GM18870 (cell line): ENCODE data around the gene HCFC2.
A peak's percentile ranks its signal among the peaks of the same experiment; 100 is the strongest.
"Not testable (repeated sequence)": the region's sequence is repeated elsewhere in the genome, so short reads cannot be mapped to it uniquely, and the experiment has no call there.

Experiments
- ATAC-seq: cut with Tn5 transposase; IDR thresholded peaks from one replicate; pipeline ENCODE4 v1.9.1; 2021; ENCODE audit warnings: moderate library complexity; ENCODE audit not compliant: unreplicated experiment

HCFC2 gene

DNA sequence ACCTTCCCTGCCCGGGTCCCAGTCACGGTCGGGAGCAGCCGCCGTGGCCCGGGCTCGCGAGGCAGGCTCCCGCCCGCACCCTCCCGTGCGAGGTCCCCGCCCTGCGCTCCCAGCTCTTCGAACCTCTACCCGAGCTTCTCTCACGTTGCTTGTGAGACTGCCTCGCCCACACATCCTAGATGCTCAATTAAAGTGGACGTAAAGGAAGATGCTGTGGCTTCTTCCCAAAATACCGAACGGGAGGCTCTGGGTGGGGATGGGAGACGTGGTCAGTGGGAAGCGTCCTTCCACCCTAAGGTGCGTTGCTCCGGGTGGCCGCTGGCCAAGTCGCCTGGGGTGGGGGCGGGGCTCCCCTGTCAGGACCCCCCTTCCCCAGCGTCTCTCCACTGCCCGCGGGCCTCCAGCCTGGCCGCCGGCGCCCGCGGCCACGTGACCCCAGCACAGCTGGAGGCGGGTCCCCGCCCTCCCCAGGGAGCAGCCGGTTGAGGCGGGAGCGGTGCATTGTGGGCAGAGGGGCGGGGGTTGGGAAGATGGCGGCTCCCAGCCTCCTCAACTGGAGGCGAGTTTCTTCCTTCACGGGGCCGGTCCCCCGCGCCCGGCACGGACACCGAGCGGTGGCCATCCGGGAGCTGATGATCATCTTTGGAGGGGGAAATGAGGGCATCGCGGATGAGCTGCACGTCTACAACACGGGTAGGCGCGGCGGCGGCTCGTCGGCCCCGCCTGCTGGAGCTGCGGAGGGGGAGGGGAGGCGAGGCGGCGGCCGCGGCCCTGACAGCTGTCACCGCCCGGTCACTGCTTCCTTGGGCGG, at the start of gene HCFC2:
Gene HCFC2, plus strand, starts transcription at position 501 of the 811 bp plus-strand sequence. Its CDS starts 30 bp downstream, at position 531.
- peak; percentile 59 for ATAC-seq

- not testable (repeated sequence) for ATAC-seq
These were observed 42.5 kb upstream of the HCFC2 start for GRCh38 chr12:104021862-104022261.

GRCh38 chr12:104022786-104023185, 41.5 kb upstream of the HCFC2 start:
- no peak for ATAC-seq

DNA sequence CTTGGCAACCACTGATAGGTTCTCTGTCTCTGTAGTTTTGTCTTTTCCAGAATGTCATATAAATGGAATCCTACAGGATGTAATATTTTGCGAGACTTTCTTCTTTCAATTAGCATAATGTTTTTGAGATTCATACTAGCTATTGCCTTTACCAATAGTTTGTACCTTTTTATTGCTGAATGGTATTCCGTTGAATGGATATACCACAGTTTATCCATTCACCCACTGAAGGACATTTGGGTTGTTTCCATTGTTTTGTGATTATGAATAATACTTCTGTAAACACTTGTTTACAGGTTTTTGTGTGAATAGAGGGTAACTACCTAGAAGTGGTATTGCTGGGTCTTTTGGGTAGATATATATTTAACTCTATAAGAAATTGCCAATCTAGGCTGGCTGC, 40.6 kb upstream of the HCFC2 start:
- ATAC-seq: no peak

- ATAC-seq: no peak
These were observed 40.0 kb upstream of the HCFC2 start for GRCh38 chr12:104024348-104024747.

DNA sequence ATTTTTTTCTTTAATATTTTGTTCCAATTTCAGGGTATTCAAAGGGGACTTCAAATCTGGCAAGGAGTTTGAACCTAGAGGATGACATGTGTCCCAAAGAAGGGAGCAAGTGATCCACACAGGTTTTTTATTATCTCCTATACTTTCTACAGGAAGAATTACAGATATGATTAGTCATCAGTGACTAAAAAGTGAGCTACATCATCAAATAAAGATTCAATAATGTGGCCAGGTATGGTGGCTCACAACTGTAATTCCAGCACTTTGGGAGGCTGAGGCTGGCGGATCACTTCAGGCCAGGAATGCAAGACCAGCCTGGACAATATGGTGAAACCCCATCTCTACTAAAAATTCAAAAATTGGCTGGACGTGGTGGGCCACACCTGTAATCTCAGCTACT, 38.6 kb upstream of the HCFC2 start:
- no peak for ATAC-seq

DNA sequence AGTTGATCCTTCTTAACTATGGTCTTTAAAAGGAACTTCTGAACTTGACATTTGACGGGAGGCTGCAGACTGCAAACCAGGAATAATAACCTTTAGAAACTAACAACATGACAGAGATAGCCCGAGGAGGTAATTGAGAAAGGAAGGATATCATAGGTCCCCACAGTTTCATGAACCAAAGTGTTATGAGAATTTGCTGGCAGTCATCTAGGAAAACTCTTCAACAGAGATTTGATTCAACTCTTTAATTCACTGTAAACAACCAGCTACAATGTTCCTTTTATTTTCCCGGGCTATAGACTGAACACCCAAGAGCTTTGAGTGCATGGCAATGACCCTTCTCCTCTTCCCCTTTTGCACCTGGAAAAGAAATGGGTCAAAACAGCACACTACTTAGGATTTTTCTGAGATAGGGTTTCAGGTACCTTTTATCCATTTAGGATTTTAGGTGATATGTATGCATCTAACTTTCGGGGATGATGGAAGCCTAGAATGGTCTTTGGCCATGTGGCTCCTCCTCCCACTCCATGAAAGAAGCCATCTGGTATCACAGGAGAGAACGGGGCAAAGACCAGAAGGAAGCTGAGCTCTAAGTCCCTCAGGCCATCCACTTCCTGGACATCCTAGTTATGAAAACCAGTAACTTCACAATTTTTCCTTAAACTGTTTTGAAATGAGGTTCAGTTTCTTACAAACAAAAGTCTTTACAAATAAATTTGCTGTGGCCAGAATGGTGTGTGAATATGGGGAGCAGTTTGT, 37.3 kb upstream of the HCFC2 start:
- no peak for ATAC-seq

- not testable (repeated sequence) for ATAC-seq
These were observed 33.7 kb upstream of the HCFC2 start for GRCh38 chr12:104030596-104030995.

- not testable (repeated sequence) for ATAC-seq
These were observed 28.2 kb upstream of the HCFC2 start for GRCh38 chr12:104036143-104036542.

DNA sequence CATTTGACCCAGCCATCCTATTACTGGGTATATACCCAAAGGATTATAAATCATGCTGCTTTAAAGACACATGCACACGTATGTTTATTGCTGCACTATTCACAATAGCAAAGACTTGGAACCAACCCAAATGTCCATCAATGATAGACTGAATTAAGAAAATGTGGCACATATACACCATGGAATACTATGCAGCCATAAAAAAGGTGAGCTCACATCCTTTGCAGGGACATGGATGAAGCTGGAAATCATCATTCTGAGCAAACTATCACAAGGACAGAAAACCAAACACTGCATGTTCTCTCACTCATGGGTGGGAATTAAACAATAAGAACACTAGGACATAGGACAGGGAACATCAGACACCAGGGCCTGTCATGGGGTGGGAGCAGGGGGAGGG, 24.6 kb upstream of the HCFC2 start:
- not testable (repeated sequence) for ATAC-seq

- ATAC-seq: no peak
These were observed 21.8 kb upstream of the HCFC2 start for GRCh38 chr12:104042580-104042979.

GRCh38 chr12:104044158-104044557, 20.2 kb upstream of the HCFC2 start:
- no peak for ATAC-seq

GRCh38 chr12:104046306-104046705, 18.0 kb upstream of the HCFC2 start:
- ATAC-seq: no peak

DNA sequence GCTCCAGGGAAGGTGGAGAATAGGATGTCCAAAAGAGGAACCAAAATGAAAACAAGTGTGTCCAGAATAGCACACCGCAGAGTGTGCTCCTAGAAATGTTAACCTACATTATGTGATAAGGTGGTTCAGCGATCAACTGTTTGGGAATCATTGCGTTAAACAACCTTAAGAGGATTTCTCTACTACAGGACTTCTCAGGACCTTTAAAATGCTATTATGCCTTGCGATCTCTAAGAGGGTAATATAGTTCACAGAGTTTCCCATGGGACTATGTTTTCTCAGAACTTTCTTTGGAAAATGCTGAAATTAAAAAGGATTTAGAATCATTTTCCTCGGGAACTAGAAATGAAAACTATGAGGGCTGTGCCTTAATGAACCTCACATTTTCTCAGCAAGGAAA, 16.2 kb upstream of the HCFC2 start:
- ATAC-seq: no peak

DNA sequence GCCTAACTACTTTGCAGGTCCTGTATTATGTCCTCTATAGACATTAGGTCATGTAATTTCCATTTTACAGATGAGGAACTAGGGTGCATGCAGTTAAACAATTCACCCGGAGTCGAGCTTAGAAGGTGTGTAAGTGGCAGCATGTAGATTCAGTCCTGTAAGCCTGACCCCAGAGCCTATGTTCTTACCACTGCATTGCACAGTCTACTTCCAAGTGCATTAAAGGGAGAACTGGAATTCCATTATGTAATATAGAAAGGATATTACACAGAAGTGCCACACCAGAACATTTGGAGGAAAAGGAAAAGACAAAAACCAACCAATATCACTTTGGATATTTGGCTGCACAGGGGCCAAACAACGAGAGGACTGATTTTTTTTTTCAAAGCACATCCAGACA, 15.5 kb upstream of the HCFC2 start:
- ATAC-seq: no peak

DNA sequence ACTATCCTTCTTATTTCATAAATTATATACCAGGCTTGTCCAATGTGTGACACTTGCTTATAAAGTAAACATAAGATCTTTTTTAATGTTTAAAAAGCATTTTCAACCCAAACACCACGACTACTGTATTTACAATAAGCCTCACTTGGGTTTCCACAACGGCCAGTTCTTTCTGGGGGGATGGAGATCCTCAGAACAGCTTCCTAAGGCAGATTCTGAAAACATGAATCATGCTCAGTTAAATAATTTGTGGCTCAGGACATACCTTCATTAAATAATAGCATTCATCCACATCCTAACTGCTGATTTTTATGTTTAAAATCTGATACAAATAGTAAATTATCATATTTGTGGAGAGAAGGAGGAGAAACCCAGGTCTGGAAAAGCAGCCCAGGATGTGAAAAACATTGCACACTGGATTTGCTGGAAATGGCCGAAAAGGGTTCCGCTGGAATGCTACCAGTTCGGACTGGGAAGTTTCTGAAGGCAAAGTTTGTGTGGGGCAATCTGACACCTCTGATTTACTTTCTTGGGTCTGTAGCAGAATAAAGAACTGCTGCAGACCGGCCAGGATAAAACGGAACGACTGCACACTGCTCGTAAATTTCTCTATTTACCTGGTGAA, 14.9 kb upstream of the HCFC2 start:
- ATAC-seq: no peak

GRCh38 chr12:104049903-104050356, 14.4 kb upstream of the HCFC2 start, which contains the start of gene GLT8D2:
Gene GLT8D2 (minus strand): TSS chr12:104050187. CDS start chr12:104019648, 30,539 bp downstream.
- ATAC-seq: no peak

DNA sequence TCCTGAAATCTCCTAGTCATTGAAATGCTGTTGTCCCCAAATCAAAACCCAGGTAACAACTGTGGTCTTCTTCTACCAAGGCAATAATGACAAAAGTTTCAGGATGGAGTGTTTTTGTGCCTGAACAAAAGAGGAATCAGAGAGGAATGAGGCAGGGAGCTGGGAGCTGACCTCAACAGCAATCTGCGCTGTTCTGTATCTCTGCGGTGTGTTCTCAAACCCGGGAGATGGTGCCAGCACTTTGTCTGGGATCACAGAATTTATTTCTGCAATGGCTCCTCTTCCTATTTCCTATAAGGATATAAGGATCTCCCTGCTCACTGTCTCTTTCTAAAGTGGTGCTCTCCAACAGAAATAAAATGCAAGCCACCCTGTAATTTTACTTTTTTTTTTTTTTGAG, 13.9 kb upstream of the HCFC2 start:
- no peak for ATAC-seq

DNA sequence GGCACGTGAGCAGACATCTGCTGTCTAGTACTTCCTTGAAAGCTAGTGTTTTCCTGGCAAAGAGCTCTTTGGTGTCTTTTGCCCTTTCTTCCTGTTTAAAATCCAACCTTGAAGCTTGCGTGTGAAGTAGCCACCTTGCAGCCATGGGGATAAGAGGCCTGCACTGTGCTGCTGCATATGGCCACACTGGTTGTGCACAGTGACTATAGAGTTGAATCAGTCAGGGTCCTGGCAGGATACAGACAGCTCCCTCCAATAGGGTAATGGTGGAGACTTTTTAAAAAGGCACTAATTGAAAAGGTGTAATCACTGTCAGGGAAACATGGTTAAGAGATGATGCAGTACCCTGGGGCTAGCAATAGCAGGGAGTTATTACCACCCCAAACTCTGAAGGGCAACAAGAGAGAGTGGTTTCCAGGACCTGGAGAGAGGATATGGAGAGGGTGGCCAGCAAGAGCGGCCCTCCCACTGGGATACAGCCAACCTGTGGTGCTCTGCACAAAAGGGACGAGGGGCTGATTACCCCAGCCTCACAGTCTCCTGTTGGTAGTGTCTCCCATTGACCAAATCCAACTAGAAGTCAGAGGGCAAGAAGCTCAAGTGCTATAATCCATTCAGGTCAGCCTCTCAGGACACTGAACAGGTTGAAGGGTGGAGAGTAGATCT, 9.5 kb upstream of the HCFC2 start:
- no peak for ATAC-seq

- no peak for ATAC-seq
These were observed 8.5 kb upstream of the HCFC2 start for GRCh38 chr12:104055686-104056388.
